Muscle of arm (tissue), 12 donors: Measurements from ENCODE around the gene APBA2. TPM values are rescaled to one million over a fixed set of nuclear protein-coding genes. Genes with fewer than 3 reads are reported as not detected.

Source experiments
- DNase-seq: peaks from one replicate; pipeline ENCODE4 v3.0.0-alpha.2; 2013
- polyA plus RNA-seq, 12 donors: library from polyadenylated mRNA; unstranded; fragments of 120-200 nt; gene quantifications; one replicate each; pipeline ENCODE4 v1.2.1, GENCODE V29; 2013; ENCODE audit not compliant: insufficient read length in 12 of 12

APBA2 gene
- polyA plus RNA-seq, 12 donors = 2.9 to 19.6 (median 5.2) TPM; not detected in 1

DNA sequence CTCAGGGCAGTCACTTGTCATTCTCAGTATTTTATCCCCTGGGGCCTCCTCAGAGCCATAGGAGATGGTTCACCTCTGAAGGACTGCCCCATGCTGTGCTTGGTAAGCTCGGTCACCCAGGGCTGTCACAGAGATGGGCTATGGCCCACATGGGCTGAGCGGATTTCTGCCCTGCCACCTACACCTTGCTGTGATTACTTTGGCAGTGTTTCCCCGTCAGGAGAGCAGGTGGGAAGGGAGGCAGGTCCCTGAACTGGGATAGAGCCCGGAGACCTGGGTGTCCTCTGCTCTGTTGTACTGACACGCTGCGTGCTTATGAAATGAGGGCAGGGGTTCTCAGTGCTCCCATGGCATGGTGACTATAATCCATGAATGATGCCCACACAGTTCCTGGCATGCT is 48.9 kb downstream of the APBA2 start:
- no peak for DNase-seq

DNA sequence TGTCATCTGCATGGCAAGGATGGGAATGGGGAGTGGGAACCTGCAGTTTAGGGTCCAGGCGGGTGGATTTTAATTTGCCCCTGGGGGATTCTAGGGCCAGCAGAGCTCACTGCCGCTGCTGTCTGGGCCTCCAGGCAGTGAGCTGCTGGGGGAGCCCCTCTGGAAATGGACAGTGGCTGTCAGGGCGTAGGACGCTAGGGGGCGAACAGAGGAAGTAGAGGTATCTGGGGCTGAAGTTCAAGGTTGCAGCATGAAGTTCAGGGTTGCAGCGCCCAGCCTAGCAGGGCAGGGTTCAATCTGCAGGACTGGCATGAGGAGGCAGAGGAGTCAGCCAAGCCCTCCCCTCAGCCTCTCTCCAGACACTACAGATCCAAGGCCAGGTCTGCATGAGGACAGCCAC is 49.5 kb downstream of the APBA2 start:
- no peak for DNase-seq

DNA sequence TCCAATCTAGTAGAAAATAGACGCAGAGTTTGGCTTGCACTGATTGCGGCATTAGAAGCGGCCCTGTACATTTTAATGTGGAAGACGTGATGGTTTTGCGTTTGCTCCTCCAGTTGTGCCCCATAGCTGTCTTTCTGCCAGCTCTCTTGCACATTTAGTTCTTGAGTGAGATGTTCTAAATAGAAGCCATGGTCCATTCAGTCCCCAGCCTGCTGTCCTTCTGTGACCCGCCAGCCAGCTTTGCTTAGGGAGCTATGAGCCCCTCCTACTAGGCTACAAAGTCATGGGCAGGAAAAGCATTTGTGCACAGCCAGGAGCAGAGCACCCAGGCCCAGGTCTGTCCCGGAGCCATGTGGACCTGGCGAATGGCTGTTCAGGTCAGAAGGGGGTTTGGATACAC is 50.3 kb downstream of the APBA2 start:
- DNase-seq = no peak

DNA sequence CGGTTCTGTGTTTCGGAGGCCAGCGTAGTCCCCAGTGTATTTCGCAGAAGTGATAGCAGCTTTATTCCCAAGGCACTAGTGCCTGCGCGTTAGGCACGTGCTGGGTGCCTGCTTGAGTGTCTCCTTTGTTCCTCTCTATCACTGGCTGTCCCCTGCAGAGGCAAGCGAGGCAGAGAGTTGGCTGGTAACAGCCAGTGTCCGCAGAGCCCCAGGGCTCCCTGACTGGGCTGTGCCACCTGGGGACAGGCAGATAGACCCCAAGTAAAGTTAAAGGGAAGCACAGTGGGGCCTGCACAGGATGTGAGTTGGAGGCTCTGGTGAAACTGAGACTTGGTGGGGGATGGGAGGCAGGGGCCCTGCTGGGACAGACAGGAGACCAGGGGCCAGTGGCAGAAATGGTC is 50.7 kb downstream of the APBA2 start:
- no peak for DNase-seq

DNA sequence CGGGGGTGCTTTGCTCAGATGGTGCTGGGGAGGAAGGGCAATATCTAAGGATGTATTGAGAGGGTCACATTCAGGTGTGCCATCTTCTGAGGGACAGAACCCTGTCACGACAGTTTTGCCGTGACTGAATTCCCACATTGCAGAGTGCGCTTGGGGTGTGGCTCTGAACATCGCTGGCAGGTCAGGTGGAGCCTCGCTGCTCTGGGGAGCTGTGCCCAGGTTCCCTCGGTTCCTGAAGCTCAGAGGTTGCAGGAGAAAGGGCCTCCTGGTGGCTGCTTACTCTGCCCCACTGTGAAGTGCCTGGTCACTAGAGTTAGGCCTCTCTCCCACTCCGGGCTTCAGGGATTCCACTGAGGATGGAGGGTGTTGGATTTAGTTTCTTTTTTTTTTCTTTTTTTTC is 51.5 kb downstream of the APBA2 start:
- no peak for DNase-seq

DNA sequence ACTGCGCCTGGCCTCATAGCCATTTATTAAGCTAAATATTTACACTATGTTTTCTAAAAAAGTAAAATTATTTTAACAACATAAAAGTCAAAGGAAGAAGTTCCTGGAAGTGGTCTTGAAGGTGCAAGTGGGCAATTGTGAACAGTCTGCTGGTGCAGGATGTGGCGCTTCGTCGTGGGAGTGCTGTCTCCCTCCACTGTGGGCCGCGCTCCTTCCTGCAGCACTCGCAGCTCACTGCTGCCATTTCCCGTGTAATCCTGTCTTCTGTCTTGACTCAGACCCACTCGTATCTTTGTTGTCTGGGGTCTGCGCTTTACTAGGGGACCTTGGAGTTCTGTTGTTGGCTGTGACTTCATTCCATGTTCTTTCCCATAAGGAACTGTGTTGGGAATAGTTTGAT is 56.3 kb downstream of the APBA2 start:
- no peak for DNase-seq

DNA sequence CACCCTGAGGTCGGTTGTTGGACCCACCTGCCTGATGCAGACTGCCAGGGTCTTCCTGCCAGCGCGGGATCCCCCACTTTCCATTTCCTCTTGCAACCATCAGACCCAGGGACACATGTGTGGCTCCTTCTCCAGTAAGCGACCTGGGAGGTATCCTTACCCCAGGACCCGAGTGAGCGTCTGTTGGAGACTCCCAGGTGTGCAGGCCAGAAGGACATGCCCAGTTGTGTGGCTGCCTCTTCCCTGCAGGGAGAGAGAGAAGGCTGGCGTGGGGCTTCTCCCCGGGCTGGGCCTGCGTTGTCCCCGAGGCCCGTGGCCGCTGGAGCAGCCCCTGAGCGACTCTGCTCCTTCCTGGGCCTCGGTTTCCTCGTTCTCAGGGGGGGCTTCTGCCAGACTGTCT is 56.8 kb downstream of the APBA2 start:
- DNase-seq = no peak

DNA sequence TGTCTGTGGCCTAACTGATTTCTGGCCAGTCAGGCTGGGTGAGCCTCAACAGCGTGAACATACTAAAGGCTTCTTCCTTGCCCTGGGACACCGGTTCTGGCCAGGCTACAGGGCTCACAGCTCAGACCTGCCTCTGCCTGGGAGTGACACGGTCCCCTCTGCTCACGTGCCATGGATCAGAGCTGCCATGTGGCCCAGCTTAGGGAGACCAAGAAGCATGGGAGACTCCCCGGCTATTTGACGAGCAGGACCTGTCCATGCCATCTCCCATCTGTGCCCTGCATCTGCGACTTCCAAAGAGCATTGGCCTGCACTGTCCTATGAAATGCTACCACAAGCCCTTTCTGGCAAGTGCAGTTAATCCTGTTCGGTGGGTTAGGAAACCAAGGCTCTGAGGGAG is 57.4 kb downstream of the APBA2 start:
- DNase-seq = no peak

DNA sequence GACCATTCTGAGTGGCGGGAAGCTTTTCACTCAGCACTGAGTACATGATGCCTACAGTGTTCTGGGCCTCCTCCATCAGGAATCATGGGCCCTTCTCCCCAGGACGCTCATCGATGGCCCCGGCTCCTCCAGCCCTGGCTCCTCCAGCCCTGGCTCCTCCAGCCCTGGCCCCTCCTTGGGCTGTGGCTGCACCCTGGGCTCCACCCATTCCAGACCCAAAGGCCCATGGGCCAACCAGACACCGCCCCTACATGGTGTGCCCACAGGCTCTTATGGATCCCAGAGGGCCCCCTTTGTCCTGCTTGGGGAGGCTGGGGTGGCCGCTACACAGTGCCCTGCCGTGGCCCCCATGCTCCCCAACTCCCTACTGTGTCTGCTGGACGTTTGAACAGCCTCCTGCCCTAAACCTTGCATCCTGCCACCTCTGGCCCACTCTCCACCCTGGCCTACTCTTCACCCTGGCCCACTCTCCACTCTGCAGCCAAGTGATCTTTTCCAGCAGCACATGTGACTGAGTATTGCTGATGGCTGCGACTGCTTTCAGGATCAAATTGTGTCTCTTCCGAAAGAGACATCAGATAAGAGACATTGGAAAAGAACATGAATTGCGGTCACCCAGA is 57.9 kb downstream of the APBA2 start:
- no peak for DNase-seq

DNA sequence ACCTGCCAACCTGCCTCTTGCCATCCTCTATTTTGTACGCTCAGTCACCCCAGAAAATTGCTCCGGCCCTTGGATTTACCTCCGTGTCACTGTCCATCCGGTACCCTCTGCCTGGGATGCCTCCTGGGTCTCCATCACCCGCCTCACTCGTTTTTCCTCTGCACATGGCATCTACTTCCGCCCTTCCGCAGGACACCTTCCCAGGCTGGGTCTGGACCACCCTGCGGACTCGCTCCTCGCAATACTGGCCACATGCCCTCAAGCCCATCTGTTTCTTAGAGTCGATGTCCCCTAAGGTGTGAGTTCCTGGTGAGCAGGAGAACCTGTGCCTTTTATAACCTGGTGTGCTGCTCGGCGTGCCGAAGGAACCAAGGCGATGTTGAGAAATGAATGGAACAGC is 58.5 kb downstream of the APBA2 start:
- no peak for DNase-seq

DNA sequence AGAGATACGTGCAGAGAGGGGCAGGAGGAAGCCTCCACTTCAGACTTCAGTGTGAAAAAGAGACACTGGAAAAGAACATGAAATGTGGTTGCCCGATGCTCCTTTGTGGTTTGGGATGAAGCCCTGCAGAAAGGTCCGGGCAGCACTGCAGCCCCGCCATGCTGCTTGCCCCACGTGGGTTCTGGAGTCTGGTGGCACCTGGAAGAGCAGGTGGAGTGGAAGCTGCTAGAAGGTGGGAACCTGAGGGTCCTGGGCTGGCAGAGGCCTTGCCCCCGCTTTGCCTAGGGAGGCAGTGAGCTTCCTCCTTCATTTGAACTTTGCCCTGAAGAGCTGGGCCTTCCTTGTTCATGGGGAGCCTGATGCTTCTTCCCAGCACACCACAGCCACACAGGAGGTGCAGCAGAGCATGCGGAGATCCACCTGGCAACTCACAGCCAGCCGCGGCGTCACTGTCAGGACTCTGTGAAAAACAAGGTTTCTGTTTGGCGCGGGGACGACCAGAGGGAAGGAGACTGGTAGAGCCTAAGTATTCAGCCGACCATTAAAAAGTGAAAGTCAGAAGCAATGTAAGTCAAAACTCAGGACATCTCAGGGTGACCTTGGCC is 59.0 kb downstream of the APBA2 start:
- DNase-seq = no peak

DNA sequence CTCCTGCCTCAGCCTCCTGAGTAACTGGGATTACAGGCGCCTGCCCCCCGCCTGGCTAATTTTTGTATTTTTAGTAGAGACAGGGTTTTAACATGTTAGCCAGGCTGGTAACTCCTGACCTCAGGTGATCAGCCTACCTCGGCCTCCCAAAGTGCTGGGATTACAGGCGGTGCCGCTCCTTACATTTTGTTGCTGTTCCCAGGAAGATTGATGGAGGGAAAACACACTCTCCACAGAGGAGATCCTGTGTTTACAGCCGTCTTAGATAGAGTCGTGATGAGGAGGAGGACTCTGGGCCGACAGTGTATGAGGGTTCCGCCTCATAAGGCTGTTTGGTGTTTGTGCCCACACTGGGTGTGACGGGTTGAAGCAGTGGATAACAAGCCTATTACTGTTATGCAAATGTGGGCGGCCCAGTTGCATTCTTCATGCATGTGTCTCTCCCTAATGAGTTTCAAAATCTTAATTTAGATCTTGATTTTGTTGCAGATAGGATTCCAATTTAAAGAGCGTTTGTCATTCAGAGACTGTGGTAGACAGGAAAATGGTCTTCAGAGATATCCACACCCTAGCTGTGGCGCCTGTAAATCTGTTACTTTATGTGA is 60.0 kb downstream of the APBA2 start:
- DNase-seq = no peak

DNA sequence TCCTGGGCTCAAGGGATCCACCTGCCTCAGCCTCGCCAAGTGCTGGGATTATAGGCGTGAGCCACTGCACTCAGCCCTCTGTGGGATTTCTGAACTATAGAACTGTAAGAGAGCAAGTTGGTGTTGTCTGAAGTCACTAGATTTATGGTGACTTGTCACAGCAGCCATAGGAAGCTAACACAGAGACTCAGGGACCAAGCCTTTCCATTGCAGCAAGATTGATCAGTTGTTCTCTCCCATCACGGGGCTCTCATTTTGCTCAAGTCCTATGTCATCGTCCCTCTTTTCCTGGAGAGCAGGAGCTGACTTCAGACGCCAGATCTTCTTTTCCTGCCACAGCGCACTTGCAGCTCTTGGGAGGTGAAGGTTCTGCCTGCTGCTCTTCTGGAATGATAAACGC is 61.0 kb downstream of the APBA2 start:
- no peak for DNase-seq

DNA sequence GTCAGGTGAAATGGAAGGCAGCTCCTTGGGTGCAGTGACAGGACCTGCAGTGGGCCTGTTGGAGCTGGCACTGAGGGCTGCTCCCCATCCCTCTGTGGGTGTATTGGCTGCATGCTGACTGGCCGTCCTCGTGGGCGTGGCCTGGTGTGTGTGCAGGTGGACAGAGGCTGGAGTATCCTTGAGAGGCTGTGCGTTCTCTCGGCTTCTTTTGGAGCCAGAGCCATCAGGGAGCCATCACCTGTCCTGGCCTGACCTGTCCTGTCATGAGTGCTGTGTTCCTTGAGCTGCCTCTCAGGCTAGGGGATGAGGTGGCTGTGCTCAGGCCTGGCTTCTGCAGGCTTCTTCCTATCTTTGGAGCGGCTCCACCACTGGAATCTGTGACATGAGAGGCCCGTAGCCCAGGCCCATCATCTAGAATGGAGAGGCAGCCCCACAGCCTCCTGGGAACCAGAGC is 61.5 kb downstream of the APBA2 start:
- DNase-seq = no peak

DNA sequence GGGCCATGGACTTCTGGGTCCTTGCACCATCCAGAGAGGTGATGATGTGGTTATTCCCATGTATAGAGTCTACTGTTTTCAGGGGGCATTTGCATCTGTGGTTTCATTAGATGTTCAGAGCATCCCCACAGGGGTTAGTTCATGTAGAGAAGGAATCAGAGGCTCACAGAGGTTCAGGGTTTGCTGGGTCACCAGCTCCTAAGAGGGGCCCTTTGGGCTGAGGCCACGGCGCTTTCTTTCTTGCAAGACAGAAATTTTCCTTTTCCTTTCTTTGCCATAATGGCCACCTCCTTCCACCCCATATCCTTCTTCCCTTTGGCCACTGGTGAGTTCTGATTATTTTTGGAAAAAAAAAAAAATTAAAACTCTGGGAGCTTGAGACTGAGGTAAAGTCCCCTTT is 62.3 kb downstream of the APBA2 start:
- DNase-seq = no peak

DNA sequence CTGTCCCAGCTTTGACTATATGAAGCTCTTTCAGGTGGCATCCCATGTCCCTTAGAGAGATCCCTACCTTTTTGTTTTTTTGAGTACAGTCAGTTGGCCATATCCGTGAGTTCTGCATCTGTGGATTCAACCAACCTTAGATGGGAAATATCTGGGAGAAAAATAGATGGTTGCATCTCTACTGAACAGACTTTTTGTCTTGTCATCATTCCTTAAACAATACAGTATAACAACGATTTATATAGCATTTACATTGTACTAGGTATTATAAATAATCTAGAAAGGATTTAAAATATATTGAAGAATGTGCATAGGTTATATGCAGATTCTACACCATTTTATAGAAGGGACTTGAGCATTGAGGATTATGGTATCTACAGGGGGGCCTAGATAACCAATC is 65.1 kb downstream of the APBA2 start:
- no peak for DNase-seq

DNA sequence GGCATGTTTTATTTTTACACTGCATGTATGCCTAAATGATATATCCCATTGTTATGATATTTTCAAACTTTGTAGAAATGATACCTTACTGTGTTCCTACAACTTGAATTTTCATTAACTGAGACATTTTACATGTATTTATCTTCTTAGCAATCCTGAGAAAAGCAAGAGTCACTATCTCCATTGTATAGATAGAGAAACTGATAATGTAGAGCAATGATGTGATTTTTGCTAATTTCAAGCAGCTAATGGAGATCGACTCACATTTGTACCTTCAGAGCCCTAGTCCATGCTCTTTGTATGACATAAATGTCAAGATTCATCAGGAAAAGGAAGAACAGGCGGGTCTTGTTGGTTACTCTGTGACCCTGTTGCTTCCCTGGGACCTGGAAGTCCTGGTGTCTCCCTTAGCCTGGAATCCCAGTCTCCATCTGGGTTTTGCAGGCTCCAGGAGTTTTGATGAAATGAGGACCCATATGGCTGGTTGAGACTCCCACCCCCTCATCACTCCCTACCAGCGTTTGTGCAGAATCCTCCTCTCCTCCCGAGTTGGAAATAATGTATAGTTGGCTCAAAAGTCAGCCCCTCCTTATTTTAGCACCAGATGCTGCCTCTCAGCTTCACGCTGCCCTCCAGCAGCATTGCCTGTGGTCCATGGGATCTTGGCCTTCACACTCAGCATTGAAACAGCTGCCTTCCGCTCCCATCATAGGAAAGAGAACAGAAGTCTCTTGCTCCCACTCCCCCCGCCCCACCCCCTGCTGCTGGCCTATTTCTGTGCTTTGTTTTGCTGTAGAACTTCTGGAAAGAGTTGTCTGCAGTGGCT is 67.1 kb downstream of the APBA2 start:
- no peak for DNase-seq

DNA sequence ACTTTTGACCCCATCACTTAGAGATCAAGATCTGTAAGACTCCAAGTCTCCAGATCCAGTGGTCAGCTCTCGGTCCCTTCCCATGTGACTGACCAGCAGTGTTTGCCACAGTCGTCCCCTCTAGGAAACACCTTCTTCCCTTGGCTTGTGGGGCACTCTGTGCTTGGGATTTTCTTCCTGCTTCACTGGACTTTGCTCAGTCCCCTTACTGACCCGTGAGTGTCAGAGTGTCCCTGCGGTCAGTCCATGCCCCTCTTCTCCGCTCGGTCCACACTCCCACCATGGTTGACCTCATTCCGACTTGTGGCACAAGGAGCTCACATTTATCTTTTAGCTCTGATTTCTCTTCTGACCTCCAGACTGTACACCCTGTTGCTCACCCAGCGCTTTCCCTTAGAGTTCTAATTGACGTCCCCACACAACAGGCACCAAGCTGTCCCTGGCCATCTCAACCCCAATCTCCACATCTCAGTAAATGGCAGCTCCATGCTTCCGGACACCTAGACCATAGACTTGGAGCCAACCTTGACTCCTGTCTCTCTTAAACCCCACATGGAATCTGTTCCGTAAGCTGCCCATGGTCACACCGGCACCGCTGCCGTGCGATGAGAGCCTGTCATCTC is 67.9 kb downstream of the APBA2 start:
- DNase-seq = no peak

DNA sequence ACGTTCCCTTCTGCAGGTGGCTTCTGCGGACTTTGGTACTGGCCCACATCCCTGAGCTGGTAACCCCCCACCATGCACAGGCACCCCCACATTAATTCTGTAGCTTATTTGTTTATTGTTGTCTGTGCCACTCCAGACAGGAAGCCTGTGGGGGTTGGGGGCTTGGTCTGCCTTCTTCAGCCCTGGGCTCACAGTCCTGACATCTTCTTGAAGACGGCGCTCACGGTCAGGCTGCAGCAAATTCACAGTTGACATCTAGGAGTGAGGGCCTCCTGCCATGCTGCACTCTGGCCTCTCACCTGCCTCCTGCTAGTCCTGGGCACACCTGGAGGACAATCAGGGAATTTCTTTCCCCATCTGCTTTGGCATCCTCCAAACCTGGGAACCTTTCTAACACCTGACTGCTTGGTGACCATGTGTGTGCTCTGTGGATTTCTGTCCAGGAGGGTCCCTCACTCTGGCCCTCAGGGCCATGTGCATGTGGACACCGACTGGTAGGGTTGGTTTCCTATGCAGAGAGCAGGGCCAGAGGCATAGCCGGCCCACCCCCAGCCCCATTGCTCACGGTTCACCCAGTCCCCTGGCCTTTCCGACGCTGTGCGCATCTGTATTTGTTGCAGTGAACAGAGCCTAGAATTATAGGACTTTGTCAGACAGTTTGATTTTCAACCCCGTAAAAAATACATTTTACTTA is 68.8 kb downstream of the APBA2 start:
- DNase-seq = no peak

DNA sequence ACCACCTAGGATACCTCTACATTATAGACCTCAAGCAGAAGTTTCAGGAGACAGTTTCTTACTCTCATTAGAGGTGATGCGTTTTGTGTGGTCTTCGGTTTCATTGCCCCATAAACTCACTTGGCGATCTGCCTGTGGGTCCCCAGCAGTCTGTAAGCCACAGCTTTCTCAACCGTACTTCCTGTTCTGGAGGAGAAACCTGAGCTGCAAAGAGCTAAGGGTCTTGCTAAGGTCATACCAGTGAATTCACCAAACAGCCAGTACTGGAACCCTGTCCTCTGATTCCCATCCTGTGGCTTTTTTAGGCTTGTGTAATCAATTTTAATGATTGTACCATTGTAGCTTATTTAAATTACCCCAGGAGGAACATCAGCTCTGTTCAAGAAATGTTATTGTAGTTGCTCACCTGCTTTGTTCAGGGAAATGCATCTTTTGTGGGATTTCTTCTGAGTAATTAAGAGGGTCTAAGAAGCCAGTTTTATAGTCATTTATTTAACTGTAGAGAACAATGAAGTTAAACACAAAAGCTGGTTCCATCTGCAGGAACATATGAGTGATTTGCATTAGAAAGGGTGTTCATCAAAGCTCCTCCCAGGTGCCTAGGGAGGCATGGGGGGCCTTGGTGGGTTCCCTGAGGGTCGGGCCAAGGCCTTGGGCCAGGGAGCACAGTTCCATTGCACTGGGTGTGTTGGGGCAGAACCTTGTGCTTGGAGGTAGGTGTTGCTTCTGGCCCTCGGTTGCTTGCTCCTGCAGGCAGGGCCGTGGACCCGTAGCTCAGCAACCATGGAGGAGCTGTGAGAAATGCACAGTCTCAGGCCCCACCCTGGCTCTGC is 69.6 kb downstream of the APBA2 start:
- no peak for DNase-seq

DNA sequence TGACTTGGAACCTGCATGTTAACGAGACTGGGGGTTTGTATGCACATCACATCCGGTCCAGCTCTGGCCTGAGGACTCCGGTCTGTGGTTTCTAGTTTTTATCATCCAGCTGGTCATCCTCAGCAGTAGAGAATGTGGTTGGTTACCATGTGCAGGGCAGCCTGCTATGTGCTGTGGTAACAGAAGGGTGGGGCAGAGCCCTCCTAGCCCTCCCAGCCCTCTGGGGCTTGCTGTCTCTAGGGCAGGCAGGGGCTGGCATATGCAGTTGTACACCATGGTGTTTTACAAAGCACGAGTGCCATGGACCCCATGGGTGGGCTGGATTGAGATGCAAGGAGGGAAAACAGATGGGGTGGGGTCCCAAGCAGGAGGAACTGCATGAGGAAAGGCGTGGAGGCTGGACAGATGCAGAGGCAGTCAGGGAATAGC is 70.2 kb downstream of the APBA2 start:
- DNase-seq = no peak
